AG10803 (cell line): ENCODE measurements around the gene CNIH1.
A peak's percentile ranks its signal among the peaks of the same experiment; 100 is the strongest.
"Not testable (repeated sequence)": the region's sequence is repeated elsewhere in the genome, so short reads cannot be mapped to it uniquely, and the experiment has no call there.

Source experiments
- DNase-seq: peaks from one replicate; pipeline ENCODE4 v3.0.0; 2010; ENCODE audit warnings: low read depth
- H3K4me3 ChIP-seq: 2 replicates; pipeline ENCODE4 v1.5.1; 2011; ENCODE audit warnings: mild to moderate bottlenecking, low read length, control low read depth
- TF ChIP-seq, protein P1 (sequence below): conservative IDR thresholded peaks from 2 replicates; pipeline ENCODE4 v1.5.1; 2011; ENCODE audit warnings: mild to moderate bottlenecking, low read length, control low read depth, inconsistent platforms

Gene CNIH1

DNA sequence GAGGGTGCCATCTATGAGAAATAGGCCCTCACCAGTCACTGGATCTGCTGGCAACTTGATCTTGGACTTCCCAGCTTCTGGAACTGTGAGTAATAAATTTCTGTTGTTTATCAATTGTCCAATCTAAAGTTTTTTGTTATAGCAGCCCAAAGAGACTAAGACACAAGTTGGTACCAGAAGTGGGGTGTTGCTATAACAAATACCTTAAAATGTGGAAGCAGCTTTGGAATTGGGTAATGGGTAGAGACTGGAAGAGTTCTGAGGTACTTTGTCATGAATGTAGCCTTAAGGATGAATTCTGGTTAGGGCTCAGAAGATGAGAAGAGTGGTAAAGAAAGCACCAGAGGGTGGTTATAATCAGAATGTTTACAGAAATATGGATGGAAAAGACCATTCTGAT, 26.1 kb upstream of the CNIH1 start:
- DNase-seq, result no peak
- TF ChIP-seq, protein P1, sequence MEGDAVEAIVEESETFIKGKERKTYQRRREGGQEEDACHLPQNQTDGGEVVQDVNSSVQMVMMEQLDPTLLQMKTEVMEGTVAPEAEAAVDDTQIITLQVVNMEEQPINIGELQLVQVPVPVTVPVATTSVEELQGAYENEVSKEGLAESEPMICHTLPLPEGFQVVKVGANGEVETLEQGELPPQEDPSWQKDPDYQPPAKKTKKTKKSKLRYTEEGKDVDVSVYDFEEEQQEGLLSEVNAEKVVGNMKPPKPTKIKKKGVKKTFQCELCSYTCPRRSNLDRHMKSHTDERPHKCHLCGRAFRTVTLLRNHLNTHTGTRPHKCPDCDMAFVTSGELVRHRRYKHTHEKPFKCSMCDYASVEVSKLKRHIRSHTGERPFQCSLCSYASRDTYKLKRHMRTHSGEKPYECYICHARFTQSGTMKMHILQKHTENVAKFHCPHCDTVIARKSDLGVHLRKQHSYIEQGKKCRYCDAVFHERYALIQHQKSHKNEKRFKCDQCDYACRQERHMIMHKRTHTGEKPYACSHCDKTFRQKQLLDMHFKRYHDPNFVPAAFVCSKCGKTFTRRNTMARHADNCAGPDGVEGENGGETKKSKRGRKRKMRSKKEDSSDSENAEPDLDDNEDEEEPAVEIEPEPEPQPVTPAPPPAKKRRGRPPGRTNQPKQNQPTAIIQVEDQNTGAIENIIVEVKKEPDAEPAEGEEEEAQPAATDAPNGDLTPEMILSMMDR, result no peak
- H3K4me3 ChIP-seq, result no peak overlapping the region

DNA sequence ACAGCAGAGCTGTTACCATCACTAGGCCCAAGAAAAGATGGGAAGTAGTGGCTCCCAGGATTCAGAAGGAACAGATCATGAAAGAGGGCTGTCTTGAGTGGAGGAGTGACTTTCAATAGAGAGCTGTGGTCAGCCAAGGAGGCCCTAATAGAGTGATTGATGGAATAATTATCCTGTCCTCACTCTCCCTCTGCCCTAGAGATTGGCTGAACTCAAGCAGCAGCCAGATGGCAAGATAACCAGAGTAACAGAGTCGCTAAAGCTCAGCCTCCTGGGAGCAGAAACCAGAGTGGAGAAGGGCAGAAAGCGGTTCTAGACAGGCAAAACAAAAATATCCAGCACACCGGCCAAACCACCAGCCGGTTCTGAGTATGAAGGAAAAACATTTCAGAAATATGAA, 24.5 kb upstream of the CNIH1 start:
- no peak for DNase-seq
- no peak overlapping the region for H3K4me3 ChIP-seq
- TF ChIP-seq, protein P1, result no peak

DNA sequence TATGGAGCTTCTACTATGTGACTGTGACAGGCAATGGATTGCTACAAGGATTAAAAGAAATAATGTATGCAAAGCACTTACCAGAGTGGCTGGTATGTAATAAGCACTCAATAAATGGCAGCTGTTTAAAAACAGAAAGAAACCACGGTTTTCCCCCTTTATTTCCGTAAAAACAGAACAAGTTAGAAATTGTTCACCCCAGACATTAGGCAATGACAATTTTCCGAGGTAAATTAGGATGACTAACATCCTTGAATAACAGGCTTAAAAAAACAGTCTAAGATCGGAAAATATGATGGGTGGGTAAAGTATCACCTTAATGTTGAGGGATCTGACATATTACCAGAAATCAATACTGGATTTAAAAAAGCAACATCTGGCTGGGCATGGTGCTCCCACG, 20.9 kb upstream of the CNIH1 start:
- TF ChIP-seq, protein P1, result no peak
- DNase-seq, result no peak
- no peak overlapping the region for H3K4me3 ChIP-seq

DNA sequence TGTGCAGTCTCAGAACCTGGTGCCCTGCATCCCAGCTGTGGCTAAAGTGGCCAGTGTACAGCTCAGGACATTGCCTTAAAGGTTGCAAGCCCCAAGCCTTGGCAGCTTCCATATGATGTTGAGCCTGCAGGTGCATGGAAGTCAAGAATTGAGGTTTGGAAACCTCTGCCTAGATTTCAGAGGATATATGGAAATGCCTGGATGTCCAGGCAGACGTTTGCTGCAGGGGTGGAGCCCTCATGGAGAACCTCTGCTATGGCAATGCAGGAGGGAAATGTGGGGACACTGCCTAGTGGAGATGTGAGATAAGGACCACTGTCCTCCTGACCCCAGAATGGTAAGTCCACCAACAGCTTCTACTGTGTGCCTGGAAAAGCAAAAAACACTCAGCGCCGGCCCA, 17.9 kb upstream of the CNIH1 start:
- TF ChIP-seq, protein P1, result no peak
- H3K4me3 ChIP-seq, result no peak overlapping the region
- DNase-seq, result no peak

DNA sequence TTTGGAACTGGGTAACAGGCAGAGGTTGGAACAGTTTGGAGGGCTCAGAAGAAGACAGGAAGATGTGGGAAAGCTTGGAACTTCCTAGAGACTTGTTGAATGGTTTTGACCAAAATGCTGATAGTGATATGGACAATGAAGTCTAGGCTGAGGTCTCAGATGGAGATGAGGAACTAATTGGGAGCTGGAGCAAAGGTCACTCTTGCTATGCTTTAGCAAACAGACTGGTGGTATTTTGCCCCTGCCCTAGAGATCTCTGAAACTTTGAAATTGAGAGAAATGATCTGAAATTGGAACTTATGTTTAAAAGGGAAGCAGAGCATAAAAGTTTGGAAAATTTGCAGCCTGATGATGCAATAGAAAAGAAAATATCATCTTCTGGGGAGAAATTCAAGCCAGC, 17.4 kb upstream of the CNIH1 start:
- DNase-seq, H3K4me3 ChIP-seq: not testable (repeated sequence)

DNA sequence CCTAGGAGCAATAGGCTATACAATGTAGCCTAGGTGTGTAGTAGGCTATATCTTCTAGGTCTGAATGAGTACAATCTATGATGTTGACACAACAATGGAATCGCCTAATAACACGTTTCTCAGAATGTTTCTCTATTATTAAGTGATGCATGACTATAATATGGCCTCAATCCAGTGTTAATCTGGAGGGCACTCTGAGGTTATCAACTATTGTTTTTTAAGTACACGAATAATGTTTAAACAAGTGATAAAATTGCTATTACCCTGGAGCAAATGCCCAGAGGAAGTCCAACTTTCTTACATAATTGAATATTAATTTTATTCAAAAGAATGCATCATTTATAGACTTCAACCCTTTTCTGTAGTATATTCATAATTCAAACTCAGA, 16.4 kb upstream of the CNIH1 start:
- DNase-seq, result no peak
- TF ChIP-seq, protein P1, result no peak
- H3K4me3 ChIP-seq, result no peak overlapping the region

DNA sequence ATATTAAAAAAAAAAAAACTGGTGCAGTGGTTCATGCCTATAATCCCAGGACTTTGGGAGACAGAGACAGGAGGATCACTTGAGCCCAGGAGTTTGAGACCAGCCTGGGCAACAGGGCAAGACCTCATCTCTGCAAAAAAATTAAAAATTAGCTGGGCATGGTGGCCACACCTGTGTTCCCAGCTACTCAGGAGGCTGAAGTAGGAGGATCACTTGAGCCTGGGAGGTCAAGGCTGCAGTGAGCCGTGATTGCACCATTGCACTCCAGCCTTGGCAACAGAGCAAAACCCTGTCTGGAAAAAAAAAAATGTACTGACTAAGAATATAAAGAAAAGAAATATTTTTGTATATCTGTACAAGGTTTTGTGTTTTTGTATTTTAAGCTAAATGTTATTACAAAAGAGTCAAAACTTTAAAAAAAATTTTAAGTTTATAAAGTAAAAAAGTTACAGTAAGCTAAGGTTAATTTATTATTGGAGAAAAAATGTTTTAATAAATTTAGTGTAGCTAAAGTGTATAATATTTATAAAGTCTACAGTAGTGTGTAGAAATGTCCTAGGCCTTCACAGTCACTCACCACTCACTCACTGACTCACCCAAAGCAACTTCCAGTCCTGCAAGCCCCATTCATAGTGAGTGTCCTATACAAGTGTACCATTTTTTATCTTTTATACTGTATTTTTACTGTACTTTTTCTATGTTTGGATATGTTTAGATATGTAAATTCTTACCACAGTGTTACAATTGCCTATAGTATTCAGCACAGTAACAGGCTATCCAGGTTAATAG, 15.8 kb upstream of the CNIH1 start:
- H3K4me3 ChIP-seq, DNase-seq: not testable (repeated sequence)

DNA sequence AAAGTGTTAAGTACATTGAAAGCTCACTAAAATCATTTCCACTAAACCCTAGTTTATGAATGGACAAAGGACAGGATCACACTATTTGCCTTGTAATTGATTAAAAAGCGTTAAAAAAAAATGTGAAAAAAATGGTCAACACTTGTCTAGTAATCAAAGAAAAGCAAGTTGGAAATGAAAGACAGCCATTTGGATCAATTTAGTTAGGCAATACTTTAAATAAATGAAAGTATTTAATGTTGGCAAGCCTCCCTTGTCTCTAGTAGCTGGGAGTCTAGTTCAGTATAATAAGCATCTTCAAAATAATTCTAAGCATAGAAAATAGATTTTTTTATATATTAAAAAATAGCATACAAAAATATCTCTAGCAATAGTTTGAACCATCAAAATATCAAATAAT, 14.2 kb upstream of the CNIH1 start:
- H3K4me3 ChIP-seq, result no peak overlapping the region
- TF ChIP-seq, protein P1, result no peak
- no peak for DNase-seq

DNA sequence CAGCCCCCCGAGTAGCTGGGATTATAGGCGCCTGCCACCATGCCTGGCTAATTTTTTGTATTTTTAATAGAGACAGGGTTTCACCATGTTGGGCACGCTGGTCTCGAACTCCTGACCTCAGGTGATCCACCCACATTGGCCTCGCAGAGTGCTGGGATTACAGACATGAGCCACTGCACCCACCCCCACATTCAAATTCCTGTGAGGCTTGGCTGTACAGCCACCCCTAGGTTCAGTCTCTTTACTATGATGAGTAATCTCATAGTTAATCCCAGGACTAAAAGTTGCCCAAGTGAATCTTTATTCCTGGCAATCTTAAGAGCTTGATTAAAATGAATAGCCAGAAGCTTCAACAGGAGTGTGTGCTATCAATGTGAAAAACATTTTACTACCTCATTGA, 12.8 kb upstream of the CNIH1 start:
- peak; percentile 58 for DNase-seq
- H3K4me3 ChIP-seq, result not testable (repeated sequence)
